Esophagus muscularis mucosa (tissue), 4 donors: ENCODE results near the gene LGALS9C. TPM values are rescaled to one million over a fixed set of nuclear protein-coding genes. Genes with fewer than 3 reads are reported as not detected.
"Not testable (repeated sequence)": the region's sequence is repeated elsewhere in the genome, so short reads cannot be mapped to it uniquely, and the experiment has no call there.

Experiments
- DNase-seq: peaks from one replicate; pipeline ENCODE4 v3.0.0-alpha.2; 2017; ENCODE audit errors: extremely low spot score
- H3K27ac ChIP-seq, 4 donors: fragments of 200-600 bp; sonication (generic); replicated peaks in 1 of 4; 1 replicate in 3 of 4; 2 replicates in 1 of 4; pipeline ENCODE4 v1.5.1; 2016 to 2019; ENCODE audit warnings: mild to moderate bottlenecking in 1 of 4
- H3K27me3 ChIP-seq, 4 donors: fragments of 200-600 bp; sonication (generic); one replicate each; pipeline versions ENCODE4 v1.5.1 to v1.6.0; 2016 to 2019
- H3K36me3 ChIP-seq, 4 donors: fragments of 200-600 bp; sonication (generic); one replicate each; pipeline ENCODE4 v1.5.1; 2016 to 2019
- H3K4me1 ChIP-seq, 4 donors: fragments of 200-600 bp; sonication (generic); one replicate each; pipeline ENCODE4 v1.5.1; 2016 to 2019
- H3K4me3 ChIP-seq, 4 donors: fragments of 200-600 bp; sonication (generic); 1 replicate in 2 of 4; 2 replicates in 2 of 4; pipeline ENCODE4 v1.5.1; 2016 to 2019; ENCODE audit warnings: mild to moderate bottlenecking in 4 of 4, moderate library complexity in 1 of 4
- H3K9me3 ChIP-seq, 4 donors: fragments of 200-600 bp; sonication (generic); 1 replicate in 3 of 4; 2 replicates in 1 of 4; pipeline ENCODE4 v1.5.1; 2016 to 2019
- WGBS: methylation state at CpG from one replicate; pipeline ENCODE4 v1.1.5; 2018; 5-methylcytosine and 5-hydroxymethylcytosine counted together
- intact Hi-C: fragments of 100-400 bp; cut with DNase I; formaldehyde crosslinking; loops from one replicate; pipeline ENCODE4 v1.15.1; 2023
- total RNA-seq, 4 donors: library from RNA; depleted of rRNA; stranded (reverse); fragments of >200 nt; gene quantifications; one replicate each; pipeline versions ENCODE4 v1.1.0 to v1.2.1, GENCODE V29; 2016

LGALS9C gene
- total RNA-seq, 4 donors from 2014 or later = 0.23 to 0.42 TPM; not detected in 2

DNA sequence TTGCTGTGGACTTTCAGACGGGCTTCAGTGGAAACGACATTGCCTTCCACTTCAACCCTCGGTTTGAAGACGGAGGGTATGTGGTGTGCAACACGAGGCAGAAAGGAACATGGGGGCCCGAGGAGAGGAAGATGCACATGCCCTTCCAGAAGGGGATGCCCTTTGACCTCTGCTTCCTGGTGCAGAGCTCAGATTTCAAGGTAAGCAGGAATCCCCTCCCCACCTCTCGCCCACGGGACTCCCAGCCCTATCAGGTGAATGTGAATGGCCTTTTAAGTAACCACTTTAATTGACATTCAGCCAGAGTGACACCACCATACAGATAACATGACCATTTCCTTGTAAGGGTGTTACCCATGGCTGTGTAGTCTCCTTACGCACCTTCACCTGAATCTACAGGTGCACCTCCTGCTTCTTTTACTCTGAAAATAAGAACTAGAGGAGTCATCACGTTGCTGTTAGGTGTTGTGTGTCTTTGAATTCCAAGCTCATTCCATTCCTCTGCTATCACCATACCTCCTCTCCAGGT lies 9.4 kb downstream of the LGALS9C start:
- 80% methylated on average over 6 of the region's 10 CpGs for WGBS
- H3K36me3 ChIP-seq, H3K27ac ChIP-seq, H3K27me3 ChIP-seq, DNase-seq, H3K9me3 ChIP-seq, H3K4me1 ChIP-seq, intact Hi-C loops, H3K4me3 ChIP-seq: not testable (repeated sequence)

DNA sequence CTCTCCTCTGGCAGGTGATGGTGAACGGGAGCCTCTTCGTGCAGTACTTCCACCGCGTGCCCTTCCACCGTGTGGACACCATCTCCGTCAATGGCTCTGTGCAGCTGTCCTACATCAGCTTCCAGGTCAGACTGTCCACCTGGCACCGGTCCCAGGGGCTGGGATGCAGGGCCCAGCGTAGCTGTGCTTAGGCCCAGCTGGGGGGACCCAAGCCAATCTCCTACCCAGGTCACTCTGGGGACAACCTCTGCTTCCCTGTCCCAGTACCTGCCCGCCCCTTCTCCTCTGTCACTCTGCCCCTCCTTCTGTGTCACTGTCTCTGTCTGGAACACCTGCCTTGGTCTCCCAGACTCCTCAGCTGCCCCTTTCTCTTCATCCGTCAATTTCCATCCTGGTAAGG lies 11.0 kb downstream of the LGALS9C start:
- 95% methylated on average over 3 of the region's 10 CpGs for WGBS
- H3K9me3 ChIP-seq = not testable (repeated sequence)

DNA sequence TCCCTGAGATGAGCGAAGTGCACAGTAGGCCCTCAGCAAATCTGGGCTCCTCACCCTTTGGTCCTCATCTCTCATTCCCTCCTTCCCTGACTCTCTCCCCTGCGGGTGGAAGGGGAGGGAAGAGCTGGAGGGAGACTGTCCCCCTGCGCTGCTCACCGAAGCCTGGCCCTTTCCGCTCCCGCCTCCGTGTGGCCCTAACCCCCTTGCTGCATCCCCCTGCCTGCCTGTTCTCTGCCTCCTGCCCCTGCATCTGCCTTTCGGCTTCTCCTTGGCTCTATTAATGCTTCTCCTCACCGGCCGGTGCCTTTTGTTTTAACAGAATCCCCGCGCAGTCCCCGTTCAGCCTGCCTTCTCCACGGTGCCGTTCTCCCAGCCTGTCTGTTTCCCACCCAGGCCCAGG lies 12.0 kb downstream of the LGALS9C start:
- H3K27me3 ChIP-seq, H3K27ac ChIP-seq, H3K9me3 ChIP-seq, intact Hi-C loops, H3K4me1 ChIP-seq, DNase-seq, H3K36me3 ChIP-seq, H3K4me3 ChIP-seq: not testable (repeated sequence)
- WGBS = 67% methylated on average over 7 of the region's 15 CpGs

More for the DNA sequence above, 11.0 kb downstream of the LGALS9C start:
- H3K27ac ChIP-seq, H3K27me3 ChIP-seq, H3K4me1 ChIP-seq, DNase-seq, H3K4me3 ChIP-seq, H3K36me3 ChIP-seq, intact Hi-C loops: not testable (repeated sequence)

DNA sequence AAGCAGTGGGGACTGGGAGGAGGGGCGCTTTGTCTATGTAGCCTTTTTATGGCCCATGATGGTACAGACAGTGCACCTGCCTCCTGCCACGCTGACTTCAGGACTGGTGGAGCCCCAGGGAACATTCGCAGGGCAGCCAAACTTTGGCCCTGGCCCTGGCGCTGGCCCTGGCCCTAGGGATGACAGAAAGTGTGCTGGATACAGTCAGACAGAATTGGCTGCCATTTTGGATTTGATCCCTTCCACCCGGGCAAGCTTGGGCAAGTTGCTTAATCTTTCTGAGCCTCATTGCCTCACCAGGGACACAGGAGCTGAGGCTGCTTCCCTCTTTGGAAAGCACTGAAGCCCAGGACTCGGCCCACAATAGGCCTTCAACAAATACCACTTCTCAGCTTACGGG lies 13.4 kb downstream of the LGALS9C start:
- intact Hi-C loops, DNase-seq, H3K36me3 ChIP-seq, H3K4me3 ChIP-seq, H3K27me3 ChIP-seq, H3K4me1 ChIP-seq, H3K27ac ChIP-seq, H3K9me3 ChIP-seq: not testable (repeated sequence)
- WGBS = no CpG with 5 or more reads among the region's 7 CpGs

DNA sequence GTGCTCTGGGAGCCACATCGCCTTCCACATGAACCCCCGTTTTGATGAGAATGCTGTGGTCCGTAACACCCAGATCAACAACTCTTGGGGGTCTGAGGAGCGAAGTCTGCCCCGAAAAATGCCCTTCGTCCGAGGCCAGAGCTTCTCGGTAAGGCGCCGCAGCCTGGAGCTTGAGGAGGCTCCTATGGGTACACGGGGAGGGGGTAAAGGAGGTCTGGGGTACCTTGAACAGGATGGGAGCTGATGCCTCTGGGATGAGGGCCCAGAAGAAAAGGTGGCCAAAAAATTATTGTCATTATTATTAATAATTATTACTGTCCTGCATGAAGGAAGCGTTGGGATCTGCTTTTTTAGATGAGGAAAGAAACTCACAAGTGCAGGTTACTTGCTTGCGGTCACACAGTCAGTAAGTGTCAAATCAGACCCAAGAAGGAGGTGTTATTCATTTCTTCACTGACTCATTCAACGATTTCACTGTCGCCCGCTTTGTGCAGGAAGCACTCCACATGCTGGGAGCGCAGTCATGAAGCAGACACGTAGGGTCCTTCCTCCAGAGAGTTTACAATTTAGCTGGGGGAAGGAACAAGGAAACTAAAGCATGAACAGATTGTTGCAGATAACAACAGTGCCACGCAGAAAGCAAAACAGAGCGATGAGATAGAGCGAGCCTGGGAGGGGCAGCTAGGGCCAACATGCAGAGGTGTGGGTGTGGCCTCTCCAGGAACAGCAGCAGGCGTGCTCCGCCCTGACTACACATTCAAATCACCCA lies 16.3 kb downstream of the LGALS9C start:
- H3K9me3 ChIP-seq, H3K27me3 ChIP-seq, H3K27ac ChIP-seq, intact Hi-C loops, H3K4me1 ChIP-seq, DNase-seq, H3K36me3 ChIP-seq, H3K4me3 ChIP-seq: not testable (repeated sequence)
- 70% methylated on average over 16 of the region's 23 CpGs for WGBS

DNA sequence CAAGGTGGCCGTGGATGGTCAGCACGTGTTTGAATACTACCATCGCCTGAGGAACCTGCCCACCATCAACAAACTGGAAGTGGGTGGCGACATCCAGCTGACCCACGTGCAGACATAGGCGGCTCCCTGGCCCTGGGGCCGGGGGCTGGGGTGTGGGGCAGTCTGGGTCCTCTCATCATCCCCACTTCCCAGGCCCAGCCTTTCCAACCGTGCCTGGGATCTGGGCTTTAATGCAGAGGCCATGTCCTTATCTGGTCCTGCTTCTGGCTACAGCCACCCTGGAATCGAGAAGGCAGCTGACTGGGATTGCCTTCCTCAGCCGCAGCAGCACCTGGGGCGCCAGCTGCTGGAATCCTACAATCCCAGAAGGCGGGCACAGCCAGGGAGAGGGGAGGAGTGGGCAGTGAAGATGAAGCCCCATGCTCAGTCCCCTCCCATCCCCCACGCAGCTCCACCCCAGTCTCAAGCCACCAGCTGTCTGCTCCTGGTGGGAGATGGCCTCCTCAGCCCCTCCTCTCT lies 17.7 kb downstream of the LGALS9C start:
- H3K27ac ChIP-seq, H3K36me3 ChIP-seq, H3K4me1 ChIP-seq, H3K27me3 ChIP-seq, DNase-seq, H3K9me3 ChIP-seq, H3K4me3 ChIP-seq, intact Hi-C loops: not testable (repeated sequence)
- no CpG with 5 or more reads among the region's 13 CpGs for WGBS

DNA sequence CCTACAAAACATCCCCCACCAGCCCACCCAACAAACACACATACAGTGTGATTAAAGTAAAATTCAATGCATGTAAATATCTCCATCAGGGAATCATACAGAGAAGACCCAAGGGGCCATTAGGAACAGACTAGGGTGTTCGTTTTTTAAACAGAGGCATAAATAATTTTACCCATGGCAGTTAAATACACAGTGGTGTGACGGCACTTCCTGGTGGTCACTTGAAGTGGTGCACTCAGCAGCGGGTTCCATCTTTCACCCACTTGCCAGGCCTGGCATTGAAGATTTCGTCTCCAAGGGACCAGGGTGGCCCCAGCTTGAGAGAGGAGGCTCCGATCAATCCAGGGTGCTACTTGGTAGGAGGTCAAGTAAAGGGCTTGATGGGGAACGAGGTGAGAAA lies 20.5 kb downstream of the LGALS9C start:
- 52% methylated on average over 6 of the region's 6 CpGs for WGBS
- DNase-seq, intact Hi-C loops, H3K4me3 ChIP-seq, H3K4me1 ChIP-seq, H3K9me3 ChIP-seq, H3K27ac ChIP-seq, H3K36me3 ChIP-seq, H3K27me3 ChIP-seq: not testable (repeated sequence)

DNA sequence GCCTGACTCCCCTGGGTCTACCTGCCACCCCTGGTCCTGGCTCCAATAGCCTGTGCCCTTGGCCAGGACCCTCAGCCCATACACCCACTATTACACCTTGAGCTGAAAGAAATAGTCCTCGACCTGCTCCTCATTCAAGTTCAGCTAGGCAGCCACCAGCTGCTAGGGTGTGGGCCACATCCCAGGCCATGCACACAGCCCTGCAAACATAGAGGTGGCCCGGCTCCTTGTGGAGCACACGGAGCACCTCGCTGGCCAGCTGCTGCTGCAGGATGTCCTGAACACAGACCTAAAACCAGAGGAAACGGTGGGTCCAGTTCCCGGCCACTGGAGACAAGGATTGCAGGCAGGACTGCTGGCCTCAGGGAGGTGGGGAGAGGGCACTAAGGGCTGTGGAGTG lies 22.5 kb downstream of the LGALS9C start:
- not testable (repeated sequence) for H3K4me1 ChIP-seq
- WGBS = no CpG with 5 or more reads among the region's 6 CpGs

DNA sequence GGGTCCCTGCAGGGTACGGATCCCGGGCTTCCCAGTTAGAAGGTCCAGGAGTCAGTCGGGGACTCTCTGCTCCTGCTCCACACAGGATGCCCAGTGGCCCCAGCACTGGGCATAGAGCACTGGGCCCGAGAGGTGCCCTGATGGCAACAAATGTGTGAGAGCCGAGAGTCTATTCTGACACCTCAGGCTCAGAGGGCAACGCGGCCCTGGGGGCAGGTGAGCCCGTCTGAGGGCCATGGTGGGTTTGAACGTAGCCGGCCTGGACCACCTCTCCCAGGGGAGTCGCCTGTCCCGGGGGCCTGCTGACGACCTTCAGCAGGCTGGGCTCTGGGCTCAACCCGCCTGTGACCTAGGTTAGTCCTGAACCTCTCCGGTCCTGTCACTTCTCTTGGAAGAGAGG lies 23.2 kb downstream of the LGALS9C start:
- DNase-seq, H3K9me3 ChIP-seq, H3K4me3 ChIP-seq, H3K36me3 ChIP-seq, H3K27me3 ChIP-seq, intact Hi-C loops, H3K27ac ChIP-seq, H3K4me1 ChIP-seq: not testable (repeated sequence)
- WGBS = 80% methylated on average over 14 of the region's 15 CpGs

More for the DNA sequence above, 22.5 kb downstream of the LGALS9C start:
- H3K36me3 ChIP-seq, H3K27me3 ChIP-seq, H3K9me3 ChIP-seq, DNase-seq, H3K27ac ChIP-seq, H3K4me3 ChIP-seq, intact Hi-C loops: not testable (repeated sequence)

DNA sequence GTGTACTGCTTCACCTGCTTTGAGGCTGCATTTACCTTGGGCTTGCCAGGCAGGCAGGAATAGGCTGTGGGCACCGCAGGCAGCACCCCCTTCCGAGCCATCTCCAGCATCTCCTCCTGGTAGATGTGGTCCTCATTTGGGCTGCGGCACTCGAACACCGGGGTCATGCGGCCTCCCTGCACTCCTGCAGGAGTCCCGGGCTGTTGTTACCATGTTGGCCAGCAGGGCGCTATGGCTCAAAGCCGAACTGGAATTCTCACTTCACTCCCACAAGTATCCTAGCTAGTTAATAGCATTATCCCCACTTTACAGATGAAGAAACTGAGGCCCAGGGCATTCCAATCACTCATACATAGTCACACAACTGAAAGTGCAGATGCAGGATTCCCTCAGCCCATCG lies 23.7 kb downstream of the LGALS9C start:
- no CpG with 5 or more reads among the region's 10 CpGs for WGBS
- H3K4me1 ChIP-seq, H3K9me3 ChIP-seq, intact Hi-C loops, H3K4me3 ChIP-seq, H3K36me3 ChIP-seq, H3K27ac ChIP-seq, DNase-seq, H3K27me3 ChIP-seq: not testable (repeated sequence)

DNA sequence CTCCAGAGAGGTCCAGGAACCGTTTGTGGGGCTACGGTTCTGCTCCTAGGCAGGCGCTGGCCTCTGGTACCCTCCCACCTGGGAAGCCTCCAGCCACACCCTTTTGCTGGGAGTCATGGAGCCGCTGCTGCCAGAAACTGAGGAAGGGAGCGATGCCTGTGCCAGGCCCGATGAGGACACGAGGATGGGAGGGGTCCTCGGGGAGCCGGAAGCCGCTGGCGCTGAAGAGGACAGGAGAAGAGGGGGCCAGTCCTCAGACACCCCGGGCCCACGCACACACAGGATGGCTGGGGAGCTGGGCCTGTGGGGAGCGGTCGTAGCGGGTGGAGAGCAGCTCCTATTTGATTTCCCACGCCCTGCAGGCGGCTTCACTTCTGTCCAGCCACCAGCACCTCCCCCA lies 24.2 kb downstream of the LGALS9C start:
- H3K27ac ChIP-seq, H3K4me1 ChIP-seq, H3K4me3 ChIP-seq, DNase-seq, intact Hi-C loops, H3K36me3 ChIP-seq, H3K9me3 ChIP-seq, H3K27me3 ChIP-seq: not testable (repeated sequence)
- 76% methylated on average over 8 of the region's 18 CpGs for WGBS

DNA sequence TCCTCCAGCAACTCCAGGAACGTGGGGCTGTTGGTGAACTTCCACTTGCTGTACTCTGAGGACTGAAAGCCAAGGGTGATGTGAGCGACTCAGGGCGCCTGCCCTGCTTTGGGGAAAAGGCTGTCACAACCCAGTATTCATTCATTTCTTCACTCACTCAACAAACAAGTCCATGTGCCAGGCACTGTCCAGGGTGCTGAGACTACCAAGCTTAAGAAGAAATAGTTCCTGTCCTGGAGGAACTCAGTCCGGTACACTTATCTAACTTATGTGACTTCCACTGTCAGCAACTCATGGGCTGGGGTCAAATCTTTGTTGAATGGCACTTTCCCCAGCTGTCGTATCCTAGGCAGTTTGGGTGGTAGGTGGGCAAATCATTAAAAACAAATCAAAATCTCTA lies 26.6 kb downstream of the LGALS9C start:
- H3K27me3 ChIP-seq, H3K36me3 ChIP-seq, H3K9me3 ChIP-seq, H3K27ac ChIP-seq, H3K4me1 ChIP-seq, H3K4me3 ChIP-seq, DNase-seq, intact Hi-C loops: not testable (repeated sequence)
- WGBS = no CpG with 5 or more reads among the region's 5 CpGs

DNA sequence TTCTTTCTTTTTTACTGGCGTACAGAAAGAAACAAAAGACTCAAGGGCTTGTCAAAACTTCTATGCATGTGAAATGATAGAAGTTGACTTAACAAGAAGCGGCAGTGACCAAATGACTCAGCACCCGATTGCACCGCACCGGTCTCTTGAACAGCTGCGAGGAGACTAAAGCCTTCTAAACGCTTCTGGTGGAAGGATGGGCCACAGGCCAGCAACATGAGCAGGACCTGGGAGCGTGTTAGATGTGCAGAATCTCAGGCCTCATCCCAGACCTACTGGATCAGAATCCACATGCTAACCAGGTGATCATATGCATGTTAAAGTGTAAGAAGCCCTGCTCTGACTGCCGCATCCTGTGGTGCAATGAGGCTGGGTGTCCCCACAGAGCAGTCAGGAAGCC lies 31.1 kb downstream of the LGALS9C start:
- H3K27ac ChIP-seq, H3K4me3 ChIP-seq, H3K27me3 ChIP-seq, H3K4me1 ChIP-seq, H3K9me3 ChIP-seq, H3K36me3 ChIP-seq, intact Hi-C loops, DNase-seq: not testable (repeated sequence)
- WGBS = 81% methylated on average over 3 of the region's 9 CpGs
